H1 (cell line): ENCODE results near the gene TP73. TPM values are rescaled to one million over a fixed set of nuclear protein-coding genes. Genes with fewer than 3 reads are reported as not detected.

Experiments used
- CTCF ChIA-PET: fragments of 300-600 bp; sonication (Branson Sonifier 250); formaldehyde crosslinking; loops from one replicate; lab custom pipeline; 2021; ENCODE audit not compliant: partially characterized antibody; lab: Charles Lee
- POLR2A ChIA-PET: fragments of 300-600 bp; sonication (Branson Sonifier 250); formaldehyde crosslinking; loops from one replicate; lab custom pipeline; 2021; ENCODE audit warnings: inconsistent platforms; ENCODE audit not compliant: partially characterized antibody; lab: Charles Lee
- DNase-seq, 2 experiments: peaks; one replicate each; pipeline versions ENCODE4 v3.0.0 to v3.0.0-alpha.2; 2010 to 2022; ENCODE audit warnings: low spot score in 2 of 2, low read depth in 1 of 2, mixed read lengths in 1 of 2
- FAIRE-seq: peaks from 2 replicates; lab custom pipeline; 2011; peaks lifted over from hg19 to GRCh38; lab: Jason Lieb, UNC
- H2AFZ ChIP-seq: 2 replicates; pipeline ENCODE4 v1.8.1; 2012; ENCODE audit warnings: low read length, inconsistent platforms
- H2AK5ac ChIP-seq: 2 replicates; pipeline ENCODE4 v1.6.1; 2013; ENCODE audit warnings: low read depth, low read length
- H2BK120ac ChIP-seq: replicated peaks from 2 replicates; pipeline ENCODE3; 2013; ENCODE audit warnings: low read depth, low read length, inconsistent platforms
- H2BK12ac ChIP-seq: 2 replicates; pipeline ENCODE4 v1.6.1; 2013; ENCODE audit warnings: low read depth, low read length
- H2BK15ac ChIP-seq: 2 replicates; pipeline ENCODE4 v1.6.1; 2013; ENCODE audit warnings: low read length
- H2BK20ac ChIP-seq: 2 replicates; pipeline ENCODE4 v1.6.1; 2013; ENCODE audit warnings: low read length
- H2BK5ac ChIP-seq: 2 replicates; pipeline ENCODE4 v1.6.1; 2013; ENCODE audit warnings: low read depth, low read length
- H3K14ac ChIP-seq: 2 replicates; pipeline ENCODE4 v1.6.1; 2013; ENCODE audit warnings: inconsistent platforms; ENCODE audit not compliant: insufficient read length
- H3K18ac ChIP-seq: 2 replicates; pipeline ENCODE4 v1.6.1; 2013; ENCODE audit warnings: low read length; ENCODE audit errors: extremely low read depth
- H3K23ac ChIP-seq: 2 replicates; pipeline ENCODE4 v1.6.1; 2013; ENCODE audit warnings: inconsistent platforms; ENCODE audit not compliant: insufficient read length
- H3K23me2 ChIP-seq: 2 replicates; pipeline ENCODE4 v1.6.1; 2013; ENCODE audit warnings: low read depth, low read length
- H3K27ac ChIP-seq: 2 replicates; pipeline ENCODE4 v1.6.1; 2011; ENCODE audit warnings: low read depth, low read length, inconsistent platforms
- H3K27me3 ChIP-seq, 4 experiments: replicated peaks in 1 of 4; 1 replicate in 1 of 4; 2 replicates in 3 of 4; pipeline versions ENCODE4 v1.6.1 to v1.8.1; 2011 to 2013; ENCODE audit warnings: low read length in 3 of 4, mild to moderate bottlenecking in 3 of 4, inconsistent platforms in 2 of 4, mixed read lengths in 2 of 4, moderate library complexity in 1 of 4; ENCODE audit not compliant: control insufficient read depth in 3 of 4, insufficient read depth in 3 of 4; ENCODE audit errors: extremely low read depth in 1 of 4
- H3K36me3 ChIP-seq, 4 experiments: 2 replicates each; pipeline versions ENCODE4 v1.6.1 to v1.8.1; 2011 to 2013; ENCODE audit warnings: mild to moderate bottlenecking in 4 of 4, low read length in 3 of 4, moderate library complexity in 2 of 4, control low read depth in 1 of 4, inconsistent platforms in 1 of 4; ENCODE audit not compliant: insufficient read depth in 4 of 4, control insufficient read depth in 2 of 4
- H3K4ac ChIP-seq: replicated peaks from 2 replicates; pipeline ENCODE3; 2013; ENCODE audit warnings: low read length, low read depth, mixed read lengths, inconsistent platforms; ENCODE audit not compliant: insufficient read length
- H3K4me1 ChIP-seq, 4 experiments: replicated peaks in 1 of 4; 1 replicate in 1 of 4; 2 replicates in 3 of 4; pipeline versions ENCODE4 v1.6.1 to v1.8.1; 2011 to 2013; ENCODE audit warnings: low read length in 3 of 4, inconsistent platforms in 2 of 4, mixed read lengths in 1 of 4; ENCODE audit not compliant: insufficient read depth in 4 of 4, control insufficient read depth in 3 of 4
- H3K4me2 ChIP-seq, 2 experiments: 2 replicates each; pipeline versions ENCODE4 v1.6.1 to v1.8.1; 2011 to 2013; ENCODE audit warnings: low read depth in 2 of 2, low read length in 2 of 2, control low read depth in 1 of 2, inconsistent platforms in 1 of 2, mild to moderate bottlenecking in 1 of 2; ENCODE audit not compliant: insufficient read depth in 1 of 2
- H3K4me3 ChIP-seq, 4 experiments: fragments of 200-600, 300-600 bp in 1 of 4; sonication (generic), shearing (Covaris generic), sonication (Bioruptor Twin) in 1 of 4; 2 replicates each; pipeline versions ENCODE4 v1.5.1 to v1.8.1; 2011 to 2016; ENCODE audit warnings: low read length in 4 of 4, low read depth in 3 of 4, control low read depth in 2 of 4, inconsistent platforms in 2 of 4, mild to moderate bottlenecking in 2 of 4, mixed read lengths in 1 of 4, moderate library complexity in 1 of 4; ENCODE audit not compliant: insufficient read depth in 2 of 4; ENCODE audit errors: extremely low read depth in 1 of 4
- H3K56ac ChIP-seq: replicated peaks from 2 replicates; pipeline ENCODE3; 2013; ENCODE audit warnings: low read depth, mild to moderate bottlenecking, mixed read lengths, low read length, inconsistent platforms; ENCODE audit not compliant: insufficient read length
- H3K79me1 ChIP-seq: 2 replicates; pipeline ENCODE4 v1.6.1; 2013; ENCODE audit warnings: low read depth, low read length, control low read depth
- H3K79me2 ChIP-seq, 2 experiments: 2 replicates each; pipeline versions ENCODE4 v1.6.1 to v1.8.1; 2012 to 2013; ENCODE audit warnings: low read length in 2 of 2, mild to moderate bottlenecking in 2 of 2, inconsistent platforms in 1 of 2; ENCODE audit not compliant: insufficient read depth in 2 of 2, control insufficient read depth in 1 of 2
- H3K9ac ChIP-seq, 4 experiments: replicated peaks in 1 of 4; 1 replicate in 1 of 4; 2 replicates in 3 of 4; pipeline versions ENCODE4 v1.6.1 to v1.8.1; 2011 to 2013; ENCODE audit warnings: low read depth in 3 of 4, low read length in 3 of 4, control low read depth in 2 of 4, mild to moderate bottlenecking in 2 of 4, moderate library complexity in 2 of 4, inconsistent platforms in 1 of 4; ENCODE audit errors: extremely low read depth in 1 of 4
- H3K9me3 ChIP-seq, 2 experiments: 2 replicates each; pipeline versions ENCODE4 v1.6.1 to v1.8.1; 2012 to 2013; ENCODE audit warnings: mild to moderate bottlenecking in 2 of 2, moderate library complexity in 2 of 2, control low read depth in 1 of 2, inconsistent platforms in 1 of 2, low read depth in 1 of 2, low read length in 1 of 2, mixed read lengths in 1 of 2; ENCODE audit not compliant: insufficient read depth in 2 of 2
- H4K20me1 ChIP-seq, 2 experiments: replicated peaks in 1 of 2; 2 replicates each; pipeline versions ENCODE3 to v1.8.1; 2011 to 2013; ENCODE audit warnings: inconsistent platforms in 2 of 2, low read length in 2 of 2, mild to moderate bottlenecking in 1 of 2; ENCODE audit not compliant: insufficient read depth in 2 of 2, control insufficient read depth in 1 of 2
- H4K5ac ChIP-seq: 2 replicates; pipeline ENCODE4 v1.6.1; 2013; ENCODE audit warnings: low read length, low read depth, mixed read lengths, inconsistent platforms; ENCODE audit not compliant: insufficient read length
- H4K8ac ChIP-seq: 2 replicates; pipeline ENCODE4 v1.8.0; 2013; ENCODE audit warnings: mild to moderate bottlenecking, moderate library complexity, low read length, inconsistent platforms; ENCODE audit not compliant: insufficient read depth; ENCODE audit errors: extremely low read depth
- H4K91ac ChIP-seq: replicated peaks from 2 replicates; pipeline ENCODE3; 2013; ENCODE audit warnings: low read length, mixed read lengths, inconsistent platforms; ENCODE audit not compliant: insufficient read length
- WGBS, 2 experiments: shearing (Covaris generic) in 1 of 2; methylation state at CpG; one replicate each; pipeline versions ENCODE4 v1.1.6 to v1.1.7; 2013 to 2015; ENCODE audit warnings: low lambda C conversion rate in 2 of 2, mixed read lengths in 2 of 2, inconsistent platforms in 1 of 2, low coverage in 1 of 2, missing lambda C conversion rate in 1 of 2; ENCODE audit not compliant: insufficient replicate concordance in 2 of 2, insufficient coverage in 1 of 2, insufficient read length in 1 of 2; ENCODE audit errors: extremely low coverage in 1 of 2, missing lambda C conversion rate in 1 of 2; 5-methylcytosine and 5-hydroxymethylcytosine counted together
- polyA plus RNA-seq, 7 experiments: library from polyadenylated mRNA; depleted of rRNA in 3 of 7; stranded (reverse) in 5 of 7; unstranded in 2 of 7; fragments of >200 nt in 5 of 7; fragments of 200-250 nt in 2 of 7; gene quantifications; 1 replicate in 5 of 7; 2 replicates in 1 of 7; 4 replicates in 1 of 7; pipeline versions ENCODE4 v1.2.1 to v1.2.3, GENCODE V29; 2011 to 2013; ENCODE audit warnings: missing spikeins in 2 of 7, mixed read lengths in 2 of 7
- total RNA-seq: library from RNA; stranded (reverse); fragmentation: NEBNext Ultra II Directional; extraction: Animal tissue kit (Norgen Biotek cat#: 25700); gene quantifications from 2 replicates; pipeline ENCODE4 v1.2.1, GENCODE V29; 2021

The TP73 gene
- total and polyA plus RNA-seq, 2 of the 8 experiments (the other 6 are each of a cell fraction or from before 2014, with no cell fraction given) = 2.6 to 3.1 TPM

DNA sequence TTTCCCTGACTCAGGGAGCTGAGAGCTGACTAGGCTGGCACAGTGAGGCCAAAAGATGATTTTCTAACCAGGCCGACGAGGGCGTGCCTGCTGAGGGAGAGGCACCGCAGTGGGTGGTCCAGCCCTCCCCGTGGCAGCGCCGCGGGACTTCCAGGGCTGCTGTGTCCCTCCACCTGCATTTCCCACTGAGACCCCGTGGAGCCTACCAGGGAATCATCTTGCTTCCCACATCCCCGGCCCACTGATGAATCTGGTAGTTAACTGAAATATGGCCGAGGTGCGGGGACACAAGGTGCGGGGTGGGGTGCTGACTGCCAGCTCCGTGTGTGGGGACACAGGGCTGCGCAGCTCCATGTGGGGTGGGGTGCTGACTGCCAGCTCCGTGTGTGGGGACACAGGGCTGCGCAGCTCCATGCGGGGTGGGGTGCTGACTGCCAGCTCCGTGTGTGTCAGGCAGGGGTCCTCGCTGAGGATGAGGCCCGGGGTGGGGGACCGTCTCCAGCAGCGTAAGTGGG lies 12.9 kb upstream of the TP73 start:
- no peak overlapping the region for H3K56ac ChIP-seq
- CTCF ChIA-PET = interaction anchor here (0.6 to 1.5 kb wide), 7 partner anchors 10 to 397 kb away, joined by 3 to 6 read pairs (median 4); partner anchors contain the start of gene WRAP73
- no peak overlapping the region for H2BK12ac ChIP-seq
- no peak overlapping the region for H3K14ac ChIP-seq
- H3K18ac ChIP-seq = no peak overlapping the region
- H2BK15ac ChIP-seq = no peak overlapping the region
- no peak overlapping the region for H3K4ac ChIP-seq
- peaks cover 2 to 21% (median 9%) of the 10 kb centered on the region in 4 experiments; a peak in 6 of 8 replicates for H3K36me3 ChIP-seq
- peaks cover 5% of the 10 kb centered on the region for H3K79me1 ChIP-seq
- no peak overlapping the region for H3K4me3 ChIP-seq
- WGBS, 2 experiments = 93% methylated on average over 23 of the region's 23 CpGs; no CpG with 5 or more reads in 1 of the 2 experiments
- H2BK20ac ChIP-seq = no peak overlapping the region
- FAIRE-seq = no peak
- H3K23ac ChIP-seq = no peak overlapping the region
- H4K5ac ChIP-seq = no peak overlapping the region
- no peak overlapping the region for H2BK5ac ChIP-seq
- H3K4me2 ChIP-seq = no peak overlapping the region
- no peak overlapping the region for H3K27ac ChIP-seq
- no peaks in the 10 kb centered on the region for H3K9me3 ChIP-seq
- no peaks in the 10 kb centered on the region for H3K4me1 ChIP-seq
- no peaks in the 10 kb centered on the region for H3K23me2 ChIP-seq
- peaks cover 0 to 9% of the 10 kb centered on the region in 2 experiments for H4K20me1 ChIP-seq
- H3K27me3 ChIP-seq = no peaks in the 10 kb centered on the region
- H2AK5ac ChIP-seq = no peak overlapping the region
- no peaks in the 10 kb centered on the region for H3K79me2 ChIP-seq
- no peak overlapping the region for H2AFZ ChIP-seq
- POLR2A ChIA-PET = no interaction called here
- H3K9ac ChIP-seq = no peak overlapping the region
- DNase-seq = no peak
- H4K8ac ChIP-seq = no peak overlapping the region
- no peak overlapping the region for H4K91ac ChIP-seq
- H2BK120ac ChIP-seq = no peak overlapping the region
